HG02938 (cell line): ENCODE data around the gene RC3H2.

Experiments used
- ATAC-seq: cut with Tn5 transposase; IDR thresholded peaks from one replicate; pipeline ENCODE4 v1.9.1; 2021; ENCODE audit warnings: mild to moderate bottlenecking, moderate library complexity; ENCODE audit not compliant: unreplicated experiment

The RC3H2 gene, protein sequence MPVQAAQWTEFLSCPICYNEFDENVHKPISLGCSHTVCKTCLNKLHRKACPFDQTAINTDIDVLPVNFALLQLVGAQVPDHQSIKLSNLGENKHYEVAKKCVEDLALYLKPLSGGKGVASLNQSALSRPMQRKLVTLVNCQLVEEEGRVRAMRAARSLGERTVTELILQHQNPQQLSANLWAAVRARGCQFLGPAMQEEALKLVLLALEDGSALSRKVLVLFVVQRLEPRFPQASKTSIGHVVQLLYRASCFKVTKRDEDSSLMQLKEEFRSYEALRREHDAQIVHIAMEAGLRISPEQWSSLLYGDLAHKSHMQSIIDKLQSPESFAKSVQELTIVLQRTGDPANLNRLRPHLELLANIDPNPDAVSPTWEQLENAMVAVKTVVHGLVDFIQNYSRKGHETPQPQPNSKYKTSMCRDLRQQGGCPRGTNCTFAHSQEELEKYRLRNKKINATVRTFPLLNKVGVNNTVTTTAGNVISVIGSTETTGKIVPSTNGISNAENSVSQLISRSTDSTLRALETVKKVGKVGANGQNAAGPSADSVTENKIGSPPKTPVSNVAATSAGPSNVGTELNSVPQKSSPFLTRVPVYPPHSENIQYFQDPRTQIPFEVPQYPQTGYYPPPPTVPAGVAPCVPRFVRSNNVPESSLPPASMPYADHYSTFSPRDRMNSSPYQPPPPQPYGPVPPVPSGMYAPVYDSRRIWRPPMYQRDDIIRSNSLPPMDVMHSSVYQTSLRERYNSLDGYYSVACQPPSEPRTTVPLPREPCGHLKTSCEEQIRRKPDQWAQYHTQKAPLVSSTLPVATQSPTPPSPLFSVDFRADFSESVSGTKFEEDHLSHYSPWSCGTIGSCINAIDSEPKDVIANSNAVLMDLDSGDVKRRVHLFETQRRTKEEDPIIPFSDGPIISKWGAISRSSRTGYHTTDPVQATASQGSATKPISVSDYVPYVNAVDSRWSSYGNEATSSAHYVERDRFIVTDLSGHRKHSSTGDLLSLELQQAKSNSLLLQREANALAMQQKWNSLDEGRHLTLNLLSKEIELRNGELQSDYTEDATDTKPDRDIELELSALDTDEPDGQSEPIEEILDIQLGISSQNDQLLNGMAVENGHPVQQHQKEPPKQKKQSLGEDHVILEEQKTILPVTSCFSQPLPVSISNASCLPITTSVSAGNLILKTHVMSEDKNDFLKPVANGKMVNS

GRCh38 chr9:122904823-122905710, at the start of gene RC3H2:
RC3H2 (minus strand) TSS chr9:122905359; CDS start chr9:122897509, 7,850 bp downstream.
- ATAC-seq = peak; percentile 86

GRCh38 chr9:122954253-122954691, 49.1 kb upstream of the RC3H2 start:
- no peak for ATAC-seq

DNA sequence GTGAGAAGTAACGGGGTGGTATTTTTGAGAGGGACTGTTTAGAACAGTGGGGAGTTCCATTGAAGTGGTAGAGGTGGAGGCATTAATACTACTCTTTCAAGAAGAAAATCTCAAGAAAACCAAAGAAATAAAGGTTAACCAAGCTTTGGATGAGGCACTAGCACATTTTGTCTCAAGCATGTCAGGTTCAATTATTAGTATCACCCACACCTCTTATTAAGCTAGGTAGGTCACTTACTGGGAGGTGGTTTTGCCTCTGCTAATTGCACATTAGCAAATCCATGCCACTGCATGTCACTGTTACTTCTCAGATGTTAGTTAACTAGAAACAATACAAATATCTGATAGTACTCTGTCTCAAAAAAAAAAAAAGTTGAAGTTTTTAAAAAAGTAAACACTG, 45.9 kb upstream of the RC3H2 start:
- no peak for ATAC-seq

- ATAC-seq = no peak
Observed at GRCh38 chr9:122950263-122950662, 45.1 kb upstream of the RC3H2 start.

DNA sequence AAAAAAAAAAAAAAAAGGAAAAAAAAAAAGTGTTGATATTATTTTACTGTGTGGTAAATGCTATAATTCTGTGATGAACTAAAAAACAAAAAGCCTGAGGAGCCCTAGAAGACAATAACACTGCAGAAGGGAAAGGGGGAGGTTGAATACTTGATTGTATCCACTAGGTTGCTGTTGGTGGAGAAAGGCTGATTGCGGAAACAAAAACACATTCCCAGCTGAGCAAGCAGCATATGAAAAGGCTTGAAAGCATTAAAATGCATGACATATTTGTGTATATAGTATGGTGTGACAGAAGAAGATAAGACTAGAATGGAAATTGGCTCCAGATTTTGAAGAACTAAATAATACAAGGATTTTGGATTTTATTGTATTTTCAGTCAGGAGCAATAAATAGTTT, 44.5 kb upstream of the RC3H2 start:
- ATAC-seq = no peak

GRCh38 chr9:122948313-122948712, 43.2 kb upstream of the RC3H2 start:
- ATAC-seq = no peak

GRCh38 chr9:122946461-122947005, 41.4 kb upstream of the RC3H2 start:
- no peak for ATAC-seq

GRCh38 chr9:122944960-122945888, 40.1 kb upstream of the RC3H2 start:
- ATAC-seq = no peak

- ATAC-seq = no peak
Observed at GRCh38 chr9:122941582-122942234, 36.5 kb upstream of the RC3H2 start.

GRCh38 chr9:122940749-122941581, 35.8 kb upstream of the RC3H2 start, which contains the start of gene RABGAP1:
RABGAP1 (plus strand) TSS chr9:122941020; CDS start chr9:122957060, 16,040 bp downstream.
- peak; percentile 98 for ATAC-seq

GRCh38 chr9:122940454-122940748, 35.2 kb upstream of the RC3H2 start:
- no peak for ATAC-seq

- no peak for ATAC-seq
Observed at GRCh38 chr9:122939601-122940000, 34.4 kb upstream of the RC3H2 start.

DNA sequence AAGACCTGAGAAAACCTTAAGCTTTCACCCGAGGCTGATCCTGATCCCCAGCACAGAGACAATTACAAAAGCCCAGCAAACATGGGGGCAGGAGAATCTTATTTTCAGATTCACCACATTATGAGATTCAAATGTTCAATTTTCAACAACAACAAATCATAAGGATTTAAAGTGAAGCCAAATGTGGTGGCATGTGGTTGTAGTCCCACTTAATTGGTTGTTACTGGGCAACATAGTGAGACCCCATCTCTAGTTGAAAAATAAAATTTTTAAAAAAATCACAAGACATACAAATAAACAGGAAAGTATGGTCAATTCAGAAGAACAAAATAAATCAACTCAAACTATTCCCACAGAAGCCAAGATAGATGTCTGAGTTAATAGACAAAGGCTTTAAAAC, 31.7 kb upstream of the RC3H2 start:
- no peak for ATAC-seq

DNA sequence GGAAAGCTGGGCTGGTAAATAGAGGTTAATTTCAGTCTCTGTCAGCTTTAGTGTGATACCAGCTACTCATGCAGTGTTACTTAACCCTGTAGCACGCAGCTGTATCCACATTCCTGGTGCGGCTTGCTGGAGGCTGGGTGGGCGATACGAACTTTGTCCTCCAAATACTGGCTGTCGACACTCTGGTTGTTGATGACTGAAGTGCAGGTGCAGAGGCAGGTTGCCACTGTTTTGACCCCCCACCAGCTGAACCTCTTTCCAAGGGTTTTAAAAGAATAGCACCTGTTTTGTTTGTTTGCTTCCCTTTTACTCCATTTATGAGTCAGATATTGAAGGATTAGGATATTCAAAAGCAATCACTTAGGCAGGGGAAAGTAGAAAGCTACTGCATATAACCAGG, 31.3 kb upstream of the RC3H2 start:
- no peak for ATAC-seq

DNA sequence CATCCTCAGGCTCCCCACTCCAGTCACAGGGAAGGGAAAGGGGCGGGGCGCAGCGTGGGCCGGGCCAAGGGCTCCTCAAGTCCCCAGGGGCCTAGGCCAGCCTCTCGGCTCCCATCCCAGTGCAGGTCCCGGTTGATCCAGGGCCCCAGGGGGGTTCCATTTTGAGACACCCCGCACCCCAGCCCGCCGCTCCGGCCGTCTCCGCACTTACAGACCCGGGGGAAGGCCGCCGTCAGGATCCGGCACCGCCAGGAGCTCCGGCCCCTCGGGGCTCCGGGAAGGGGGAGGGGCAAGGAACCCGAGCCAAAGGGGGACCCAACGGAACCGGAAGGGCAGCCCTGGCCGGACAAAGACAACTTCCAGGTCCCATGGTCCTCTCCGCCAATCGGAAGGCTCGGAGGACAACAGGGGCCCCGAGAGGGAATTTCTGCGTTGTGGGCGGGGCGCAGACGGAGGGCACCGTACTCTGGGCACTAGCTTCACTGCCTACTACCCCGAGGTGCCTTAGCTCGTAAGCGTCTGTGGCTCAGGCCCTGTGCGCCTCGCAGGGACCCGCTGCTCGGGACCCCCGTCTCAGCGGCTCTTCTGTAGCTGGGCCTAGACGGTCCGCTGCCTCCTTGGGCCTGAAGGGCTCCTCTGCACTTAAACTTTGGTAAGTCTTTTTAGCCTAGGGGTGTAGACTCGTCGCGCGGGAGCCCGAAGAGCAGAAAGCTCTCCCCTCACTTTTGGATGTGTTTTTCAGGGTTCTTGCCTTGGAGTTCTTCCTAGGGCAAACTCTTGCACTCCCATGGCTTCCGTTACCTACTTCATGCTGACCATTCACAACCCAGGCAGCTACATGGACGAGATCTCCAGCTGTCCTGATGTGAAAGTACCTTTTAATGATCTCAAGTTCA, 26.3 kb upstream of the RC3H2 start, which contains the start of gene ZBTB26:
TSS of gene ZBTB26 (minus strand) at position 287 of the 896 bp plus-strand sequence. CDS start 11,578 bp downstream, outside the sequence.
- peak; percentile 94 for ATAC-seq

DNA sequence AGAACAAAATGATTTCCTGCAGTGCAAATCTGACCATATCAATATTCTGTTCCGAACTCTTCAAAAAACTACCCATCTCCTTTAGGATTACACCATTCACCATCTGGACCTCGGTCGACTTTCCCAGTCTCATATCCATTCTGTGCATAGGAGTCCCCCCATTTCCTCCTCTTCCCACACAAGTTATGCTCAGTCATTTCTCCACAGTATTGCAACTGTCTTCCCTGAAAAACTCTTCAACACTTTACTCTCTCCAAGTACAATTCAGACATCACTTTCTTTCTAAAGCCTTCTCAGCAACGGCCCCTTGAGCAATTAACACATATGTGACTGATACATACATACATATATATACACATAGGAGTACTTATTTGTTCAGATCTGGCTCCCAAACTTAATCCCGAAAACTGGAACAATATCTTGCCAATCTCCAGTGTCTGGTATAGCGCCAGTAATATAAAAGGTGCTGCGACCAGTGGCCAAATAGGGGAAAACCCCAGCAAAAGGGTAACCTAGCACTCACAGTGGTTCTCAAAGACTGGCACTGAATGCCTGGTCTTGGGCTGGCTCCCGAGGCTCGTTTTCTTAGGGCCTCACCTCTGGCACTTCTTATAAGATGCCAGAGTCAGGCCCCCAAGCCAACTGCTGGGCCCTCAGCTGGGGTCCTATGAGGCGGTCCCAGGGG, 25.5 kb upstream of the RC3H2 start:
- ATAC-seq = no peak
